ENCODE measurements around the gene PRPF6.
"Not testable (repeated sequence)": the region's sequence is repeated elsewhere in the genome, so short reads cannot be mapped to it uniquely, and the experiment has no call there.

Gene PRPF6

DNA sequence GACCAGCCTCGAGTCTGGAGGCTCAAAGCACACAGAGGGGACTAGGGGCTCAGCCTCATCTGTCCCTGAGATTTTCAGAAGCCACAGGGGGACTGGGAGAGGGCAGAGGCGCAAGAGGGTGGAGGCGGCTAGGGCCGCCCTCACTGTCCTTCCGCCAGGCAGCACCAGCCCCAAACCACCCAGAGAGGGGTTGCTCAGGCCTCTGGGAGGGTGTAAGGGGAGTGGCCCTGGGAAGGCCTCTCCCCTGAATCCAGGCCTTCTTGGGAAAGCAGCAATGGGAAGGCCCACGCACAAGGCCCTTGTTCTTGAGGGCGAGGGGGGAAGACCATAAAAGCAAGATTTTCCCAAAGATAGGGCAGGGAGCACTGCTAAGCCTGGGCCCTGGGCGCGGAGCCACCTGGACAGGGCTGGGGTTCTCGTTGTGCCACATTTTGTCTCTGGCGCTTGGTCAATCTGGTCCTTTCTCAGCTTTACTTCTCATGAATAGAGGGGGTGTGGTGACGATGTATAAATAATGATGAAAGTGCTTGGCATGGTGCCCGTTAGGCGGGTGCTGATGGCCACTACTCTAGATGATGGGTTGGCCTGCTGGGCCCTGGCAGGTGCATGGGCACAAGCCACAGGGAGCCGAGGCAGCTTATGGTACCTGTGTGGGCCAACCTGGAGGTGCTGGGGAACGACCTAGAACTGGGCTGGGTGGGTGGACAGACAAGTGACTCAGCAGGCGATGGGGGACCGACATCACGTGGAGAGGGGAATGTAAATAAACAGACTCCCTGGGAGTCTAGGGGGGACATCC lies 6.3 kb upstream of the PRPF6 start:
- no peak for DNase-seq

DNA sequence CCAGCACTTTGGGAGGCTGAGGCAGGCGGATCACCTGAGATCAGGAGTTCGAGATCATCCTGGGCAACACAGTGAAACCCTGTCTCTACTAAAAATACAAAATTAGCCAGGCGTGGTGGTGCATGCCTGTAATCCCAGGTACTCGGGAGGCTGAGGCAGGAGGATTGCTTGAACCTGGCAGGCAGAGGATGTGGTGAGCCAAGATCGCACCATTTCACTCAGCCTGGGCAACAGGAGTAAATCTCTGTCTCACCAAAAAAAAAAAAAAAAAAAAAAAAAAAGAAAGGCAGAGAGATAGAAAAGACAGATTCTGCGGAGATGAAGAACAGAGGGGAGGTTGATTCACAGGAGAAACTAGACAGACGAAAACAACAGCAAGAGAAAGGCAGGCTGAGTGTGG lies 4.4 kb upstream of the PRPF6 start:
- DNase-seq = not testable (repeated sequence)

DNA sequence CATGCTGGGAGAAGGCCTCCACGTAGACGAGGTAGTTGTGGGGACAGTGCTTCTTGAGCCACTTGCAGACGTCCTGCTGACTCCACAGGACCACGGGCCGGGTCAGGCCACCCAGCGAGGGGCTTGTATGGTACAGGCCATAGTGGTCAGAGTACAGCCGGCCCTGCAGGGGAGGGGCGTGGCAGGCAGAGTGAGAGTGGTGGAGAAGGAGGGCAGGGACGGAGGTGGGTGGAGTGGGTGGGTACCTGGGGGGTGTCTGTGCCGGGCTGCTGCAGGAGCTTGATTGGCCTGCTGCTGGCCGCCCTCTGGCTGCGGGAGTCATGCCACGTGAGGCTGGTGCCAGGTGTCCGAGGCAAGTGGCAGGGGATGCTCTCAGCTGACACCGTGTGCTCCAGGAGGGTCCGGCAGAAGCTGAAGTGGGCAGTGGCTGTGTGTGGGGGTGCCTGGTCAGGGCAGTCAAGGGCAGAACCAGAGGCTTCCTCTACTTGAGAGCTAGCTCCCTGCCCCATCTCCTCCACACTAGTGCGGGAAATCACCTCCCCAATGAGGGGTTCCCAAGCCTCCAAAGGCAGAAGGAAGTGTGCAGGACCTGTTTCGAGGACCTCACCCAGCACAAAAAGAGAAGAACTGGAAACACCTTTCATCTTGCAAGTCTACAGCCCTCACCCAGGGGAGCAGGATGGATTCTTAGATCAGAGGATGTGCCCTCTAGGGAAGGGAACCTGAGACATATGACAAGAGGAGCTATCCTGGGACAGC lies 3.8 kb upstream of the PRPF6 start:
- no peak for DNase-seq

DNA sequence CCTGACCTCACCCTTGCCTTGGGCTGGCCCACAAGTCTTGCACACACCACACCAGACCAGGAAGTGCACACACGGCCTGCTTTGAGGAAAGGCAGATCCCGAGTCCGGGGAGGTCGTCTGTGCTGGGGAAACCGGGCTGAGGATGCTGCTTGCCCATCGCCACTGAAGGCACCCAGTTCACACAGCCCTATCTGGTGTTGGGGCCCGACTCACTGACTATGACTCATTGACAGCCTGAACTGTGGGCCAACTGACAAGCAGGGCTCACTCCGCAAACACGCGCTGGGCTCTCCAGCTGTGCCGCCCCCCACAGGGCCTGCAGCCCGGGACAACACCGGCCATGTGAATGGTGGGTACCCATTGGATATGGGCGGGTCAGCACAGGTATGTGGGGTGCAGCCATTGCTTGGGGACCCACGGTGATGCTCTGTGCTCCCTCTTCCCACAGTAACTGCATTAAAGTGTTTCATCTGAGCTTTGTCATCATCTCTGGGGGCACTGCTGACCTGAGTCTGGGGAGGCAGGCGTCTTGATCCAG lies 3.1 kb upstream of the PRPF6 start:
- DNase-seq = no peak

DNA sequence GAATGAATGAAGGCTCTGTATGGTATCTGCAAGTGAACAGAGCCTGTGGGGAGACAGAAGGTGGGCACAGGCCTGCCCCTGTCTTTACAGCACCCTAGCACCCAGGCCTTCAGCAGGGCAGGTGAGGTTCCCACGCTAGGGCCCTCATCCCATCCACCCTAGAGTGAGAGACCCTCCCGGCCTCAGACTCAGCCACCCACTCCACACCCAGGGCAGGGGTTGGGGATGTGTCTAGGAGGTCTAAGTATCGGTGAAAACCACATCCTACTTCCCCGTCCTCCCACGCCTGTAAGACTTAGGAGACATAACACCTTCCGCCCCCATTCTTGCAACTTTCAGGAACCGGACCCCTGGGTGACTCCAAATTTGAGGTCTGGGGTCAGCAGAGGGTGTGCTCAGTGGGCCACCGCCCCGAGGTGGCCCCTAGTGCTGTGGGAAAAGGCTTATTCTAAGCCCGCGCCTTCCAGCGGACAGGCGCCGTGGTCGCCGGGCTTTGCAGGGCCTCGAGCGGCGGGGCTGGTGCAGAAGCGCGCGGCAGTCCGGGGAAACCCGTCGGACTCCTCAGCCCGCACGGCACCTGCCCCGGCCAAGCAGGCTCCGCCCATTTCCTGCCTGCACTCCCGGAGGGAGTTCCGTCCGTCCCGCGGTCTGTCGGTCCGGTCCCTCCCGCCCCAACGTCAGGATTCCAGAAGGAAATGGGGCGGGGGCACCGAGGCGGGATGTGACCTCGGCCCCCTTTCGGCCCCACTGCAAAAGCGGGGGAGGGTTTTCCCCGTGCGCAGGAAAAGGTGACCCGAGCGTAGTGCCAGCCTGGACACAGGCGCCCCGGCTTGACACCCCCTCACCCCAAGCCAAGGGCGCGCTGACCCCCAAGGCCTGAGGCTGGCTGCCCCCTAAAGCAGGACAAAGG lies 2.4 kb upstream of the PRPF6 start:
- DNase-seq = peak; percentile 51 to 55

DNA sequence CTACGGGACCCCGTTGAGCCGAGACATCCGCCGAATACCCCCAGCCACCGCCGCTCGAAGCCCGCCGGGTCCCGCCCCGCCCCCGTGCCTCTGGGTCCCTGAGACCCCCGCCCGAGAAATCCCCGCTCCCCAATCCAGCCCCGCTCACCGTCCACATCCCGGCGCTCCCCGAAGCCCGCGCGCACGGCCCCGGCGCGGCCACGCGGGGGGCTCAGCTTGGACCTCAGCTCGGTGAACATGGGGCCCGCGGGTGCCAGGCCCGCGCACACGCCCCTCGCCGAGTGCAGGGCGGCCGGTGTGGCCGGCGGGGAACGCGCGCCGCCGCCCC lies 1.7 kb upstream of the PRPF6 start:
- DNase-seq = no peak

DNA sequence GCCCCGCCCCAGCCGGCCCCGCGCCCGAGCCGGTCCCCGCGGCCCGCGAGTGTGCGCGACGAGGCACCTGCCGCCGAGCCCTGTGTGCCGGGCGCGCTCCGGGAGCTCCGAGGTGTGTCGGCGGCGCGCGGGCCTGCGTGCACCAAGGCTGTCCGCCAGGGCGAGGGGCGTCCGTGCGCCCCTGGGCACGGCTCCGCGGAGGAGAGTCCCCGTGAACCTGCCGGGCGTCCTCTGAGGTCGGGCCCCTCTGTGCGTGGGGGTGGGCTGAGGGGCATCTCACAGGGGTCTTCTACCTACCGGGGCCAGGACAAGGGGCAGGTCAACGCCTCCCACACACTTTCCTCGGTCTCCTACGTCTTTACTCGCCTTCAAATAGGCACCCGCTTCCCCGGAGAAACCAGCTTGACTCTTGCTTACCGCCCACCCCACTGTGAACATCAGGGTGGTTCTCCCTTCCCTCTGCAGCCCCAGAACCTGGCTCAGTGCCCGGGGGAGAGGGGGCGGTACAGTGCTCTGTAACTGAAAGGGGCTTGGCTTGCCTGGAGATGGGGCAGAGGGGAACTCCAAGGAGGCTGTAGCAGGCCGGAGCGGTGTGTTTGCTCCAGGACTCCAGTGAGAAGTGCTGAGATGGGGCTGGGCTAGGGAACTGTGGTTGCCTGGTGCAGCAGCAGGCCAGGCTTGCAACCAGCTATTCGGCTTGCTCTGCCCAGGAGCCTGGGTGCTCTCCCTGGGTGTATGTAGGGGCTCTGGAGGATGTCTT lies 1.2 kb upstream of the PRPF6 start, which contains the start of gene SAMD10:
SAMD10 (minus strand) TSS at position 86 of the 760 bp plus-strand sequence. CDS start 175 bp downstream, outside the sequence.
- peak; percentile 42 to 68 for DNase-seq

DNA sequence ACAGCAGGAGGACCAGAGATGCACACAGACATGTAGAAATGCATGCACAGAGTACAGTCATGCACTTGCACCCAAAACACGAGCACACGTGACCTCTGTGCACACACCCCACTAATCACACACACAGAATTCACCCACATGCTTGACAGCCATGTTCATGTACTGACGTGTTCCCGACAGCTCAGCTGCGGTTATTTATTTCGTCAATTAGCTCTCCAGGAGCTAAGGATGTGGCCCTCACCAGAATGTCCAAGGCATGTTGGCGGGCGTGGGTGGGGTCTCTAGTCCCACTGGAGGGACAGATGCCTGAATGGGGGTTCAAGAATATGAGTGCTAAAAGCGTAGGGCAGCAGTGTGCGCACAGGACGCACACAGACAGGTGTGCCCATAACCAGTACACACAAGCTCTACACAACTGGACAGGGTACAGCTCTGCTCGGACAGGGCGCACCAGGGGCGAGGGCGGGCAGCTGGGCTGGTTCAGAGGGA lies 571 bp upstream of the PRPF6 start:
- DNase-seq = no peak

DNA sequence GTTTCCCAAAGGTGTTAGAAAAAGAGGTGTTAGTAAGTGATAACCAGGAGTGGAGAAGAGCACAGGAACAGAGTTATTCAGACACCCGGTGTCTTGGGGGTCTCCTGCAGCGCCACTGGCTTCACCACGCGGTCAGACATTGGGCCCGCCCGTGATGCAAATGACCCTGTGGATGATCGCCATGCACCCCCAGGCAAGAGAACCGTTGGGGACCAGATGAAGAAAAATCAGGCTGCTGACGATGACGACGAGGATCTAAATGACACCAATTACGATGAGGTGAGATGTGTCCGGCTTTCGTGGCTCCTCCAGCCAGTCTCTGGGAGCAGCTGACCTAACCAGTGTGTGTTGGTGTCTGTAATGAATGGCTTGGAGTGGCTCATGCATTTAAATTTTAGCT lies 2.0 kb downstream of the PRPF6 start:
- DNase-seq = no peak

DNA sequence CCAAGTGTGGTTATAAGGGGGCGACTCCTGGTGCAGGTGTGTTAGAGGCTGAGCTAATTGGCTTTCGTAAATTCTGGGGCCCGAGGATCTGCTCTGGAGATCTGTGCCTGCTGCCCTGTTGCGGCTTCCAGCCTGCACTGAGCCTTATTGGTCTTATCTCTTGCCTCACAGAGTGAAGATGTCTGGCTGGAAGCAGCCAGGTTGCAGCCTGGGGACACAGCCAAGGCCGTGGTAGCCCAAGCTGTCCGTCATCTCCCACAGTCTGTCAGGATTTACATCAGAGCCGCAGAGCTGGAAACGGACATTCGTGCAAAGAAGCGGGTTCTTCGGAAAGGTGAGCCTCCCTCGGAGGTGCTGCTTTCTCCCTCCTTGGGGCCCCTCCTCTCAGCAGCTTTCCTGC lies 20.0 kb downstream of the PRPF6 start:
- DNase-seq = no peak

DNA sequence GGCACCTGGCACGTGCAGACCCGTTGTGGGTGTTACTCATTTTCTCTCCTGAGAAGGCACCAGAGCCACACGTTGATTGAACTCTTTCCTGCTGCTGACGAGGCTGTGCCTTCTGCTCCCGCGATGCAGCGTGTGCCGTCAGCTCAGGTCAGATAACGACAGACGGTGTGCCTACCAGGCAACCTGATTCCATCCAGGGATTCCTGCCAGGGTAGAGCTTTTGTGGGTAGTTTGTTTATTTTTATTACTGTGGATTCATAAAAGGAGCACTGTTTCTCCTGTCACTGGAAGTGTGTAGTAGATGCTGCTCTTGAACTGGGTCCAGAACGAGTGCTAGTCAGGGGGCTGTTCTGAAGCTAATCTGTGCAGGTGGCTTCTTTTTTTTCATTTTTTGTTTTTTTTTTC lies 20.7 kb downstream of the PRPF6 start:
- DNase-seq = no peak

DNA sequence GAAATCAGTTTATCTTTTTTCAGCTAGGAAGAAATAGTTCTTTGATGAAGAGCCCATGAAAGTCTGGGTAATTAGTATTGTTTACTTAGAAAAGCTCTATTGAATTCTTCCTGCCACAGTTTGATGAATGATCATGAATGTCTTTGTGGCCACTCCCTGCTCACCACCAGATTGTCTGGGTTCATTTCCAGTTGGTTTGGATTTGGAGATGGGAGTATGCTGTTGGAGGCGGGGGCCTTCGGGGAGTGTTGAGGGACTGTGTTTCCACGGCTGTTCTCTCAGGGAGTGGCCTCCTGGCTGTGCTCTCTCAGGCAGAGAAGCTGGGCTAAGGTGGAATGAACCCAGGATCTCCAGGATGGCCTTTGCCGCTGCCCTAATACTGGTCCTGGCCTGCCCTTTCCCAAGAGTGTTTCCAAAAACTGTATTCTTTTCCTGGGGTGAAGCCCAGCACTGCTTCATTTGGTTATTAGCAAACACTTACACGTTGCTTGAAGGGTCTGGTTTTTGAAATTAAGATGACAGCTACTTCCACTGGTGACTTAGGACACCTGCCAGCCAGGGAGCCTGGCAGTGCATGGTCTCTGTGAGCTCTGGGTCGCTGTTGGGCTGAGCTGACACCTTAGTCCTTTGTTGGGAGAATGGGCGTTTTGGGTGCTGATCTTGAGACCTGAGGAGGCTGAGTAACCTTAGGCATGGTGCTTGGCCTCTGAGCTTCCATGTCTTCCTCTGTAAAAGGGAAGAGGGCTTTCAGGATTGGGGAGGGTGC lies 23.2 kb downstream of the PRPF6 start:
- no peak for DNase-seq

DNA sequence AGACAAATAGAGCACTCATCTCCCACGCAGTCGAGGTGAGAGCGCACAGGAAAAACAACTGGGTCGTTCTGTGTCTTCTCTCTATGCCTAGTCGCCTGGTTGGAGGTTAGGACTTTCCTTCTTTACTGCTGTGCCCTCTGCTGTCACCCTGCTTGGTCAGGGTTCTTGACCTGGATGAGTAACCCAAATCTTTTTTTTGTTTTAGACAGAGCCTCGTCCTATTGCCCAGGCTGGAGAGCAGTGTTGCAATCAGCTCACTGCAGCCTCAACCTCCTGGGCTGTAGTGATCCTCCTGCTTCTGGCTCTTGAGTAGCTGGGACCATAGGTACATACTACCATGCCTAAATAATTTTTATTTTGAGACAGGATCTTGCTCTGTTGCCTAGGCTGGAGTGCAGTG lies 24.5 kb downstream of the PRPF6 start:
- DNase-seq = no peak

DNA sequence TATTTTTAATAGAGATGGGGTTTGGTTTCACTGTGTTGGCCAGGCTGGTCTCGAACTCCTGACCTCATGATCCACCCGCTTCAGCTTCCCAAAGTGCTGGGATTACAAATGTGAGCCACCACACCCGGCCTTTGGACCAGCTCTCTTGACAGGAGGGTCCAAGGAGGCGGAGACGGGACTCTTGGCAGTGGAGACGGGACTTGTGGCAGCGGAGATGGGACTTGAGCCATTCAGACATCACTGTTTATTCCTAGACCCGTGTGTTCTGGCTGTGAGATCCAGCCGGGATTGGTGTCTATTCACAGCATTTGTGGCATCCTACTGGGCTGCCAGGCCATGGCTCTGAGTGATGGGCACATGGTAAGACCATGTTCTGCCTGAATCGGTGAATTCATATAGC lies 25.6 kb downstream of the PRPF6 start:
- no peak for DNase-seq

DNA sequence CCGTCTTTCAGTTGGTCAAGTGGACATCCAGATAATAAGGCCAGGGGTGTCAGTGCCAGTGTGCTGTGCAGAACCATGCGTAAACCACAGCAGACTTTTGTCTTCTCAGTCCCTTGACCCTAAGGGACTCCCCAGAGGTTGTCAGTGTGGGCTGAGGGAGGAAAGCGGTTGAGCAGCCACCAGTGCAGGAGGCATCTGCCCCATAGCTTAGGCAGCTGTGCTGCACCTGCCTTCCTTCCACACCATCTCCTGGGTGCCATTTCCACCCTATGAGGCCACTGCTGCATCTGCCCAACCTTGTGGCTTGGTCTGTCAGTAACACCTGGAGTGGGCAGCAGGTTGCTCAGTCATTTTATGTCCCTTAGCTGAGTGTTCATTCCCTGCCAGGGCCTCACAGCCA lies 26.0 kb downstream of the PRPF6 start:
- DNase-seq = no peak

DNA sequence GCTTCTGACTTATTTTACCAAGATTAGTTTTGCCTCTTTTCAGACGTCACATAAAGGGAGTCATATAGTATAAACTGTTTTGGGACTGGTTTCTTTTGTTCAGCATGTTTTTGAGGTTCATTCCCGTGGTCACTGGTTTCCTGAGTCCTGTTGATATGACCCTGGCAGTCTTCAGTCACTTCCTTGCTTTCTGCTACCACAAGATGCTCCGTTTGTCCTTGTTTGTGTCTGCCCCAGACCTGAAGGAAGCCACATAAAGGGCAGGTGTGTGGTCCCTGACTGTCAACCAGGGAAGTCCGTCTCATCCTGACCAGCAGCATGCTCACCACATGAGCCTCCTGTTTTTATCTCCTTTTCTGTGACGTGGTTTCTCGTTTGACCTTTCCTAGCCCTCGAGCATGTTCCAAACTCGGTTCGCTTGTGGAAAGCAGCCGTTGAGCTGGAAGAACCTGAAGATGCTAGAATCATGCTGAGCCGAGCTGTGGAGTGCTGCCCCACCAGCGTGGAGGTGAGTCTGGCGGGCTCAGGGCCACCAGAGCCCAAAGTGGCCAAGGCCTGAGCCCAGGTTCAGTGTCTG lies 29.0 kb downstream of the PRPF6 start:
- DNase-seq = no peak

DNA sequence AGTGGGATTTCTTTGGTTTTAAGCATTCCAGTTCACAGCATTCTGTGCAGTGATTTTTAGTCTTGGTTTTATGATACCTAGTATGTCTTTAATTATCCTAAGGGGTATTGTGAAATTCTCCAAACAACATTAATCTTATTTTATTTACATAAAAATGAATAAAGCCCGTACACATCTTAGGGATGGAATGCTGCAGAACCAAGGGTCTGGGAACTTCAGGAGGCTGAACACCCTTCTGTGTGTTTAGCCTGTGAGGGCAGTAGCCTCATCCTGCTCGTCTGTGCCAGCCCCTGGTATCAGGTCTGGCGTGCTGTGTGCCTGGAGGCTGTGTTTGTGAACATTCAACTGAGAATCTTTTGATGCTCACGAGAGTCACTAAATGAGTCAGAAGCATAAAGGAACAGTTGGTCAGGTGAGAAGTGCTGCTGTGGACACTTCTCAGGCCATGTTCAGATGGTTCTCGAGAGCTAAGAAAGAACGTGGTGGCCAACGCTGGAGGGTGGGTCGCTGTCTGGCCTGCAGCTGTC lies 29.8 kb downstream of the PRPF6 start:
- no peak for DNase-seq

DNA sequence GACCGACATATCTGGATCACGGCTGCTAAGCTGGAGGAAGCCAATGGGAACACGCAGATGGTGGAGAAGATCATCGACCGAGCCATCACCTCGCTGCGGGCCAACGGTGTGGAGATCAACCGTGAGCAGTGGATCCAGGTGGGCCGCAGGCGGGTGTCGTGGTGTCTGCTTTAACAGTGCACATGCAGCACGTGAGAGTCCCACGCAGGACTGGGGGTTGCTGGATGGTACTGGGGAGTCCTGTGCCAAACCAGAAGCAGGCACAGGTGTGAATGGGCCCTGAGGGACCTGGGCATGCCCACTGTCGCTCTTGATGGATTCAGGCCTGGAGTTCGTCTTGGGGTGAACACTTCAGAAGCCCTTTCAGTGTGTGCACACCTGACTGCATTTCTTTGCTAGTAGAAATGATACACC lies 30.4 kb downstream of the PRPF6 start:
- DNase-seq = no peak

DNA sequence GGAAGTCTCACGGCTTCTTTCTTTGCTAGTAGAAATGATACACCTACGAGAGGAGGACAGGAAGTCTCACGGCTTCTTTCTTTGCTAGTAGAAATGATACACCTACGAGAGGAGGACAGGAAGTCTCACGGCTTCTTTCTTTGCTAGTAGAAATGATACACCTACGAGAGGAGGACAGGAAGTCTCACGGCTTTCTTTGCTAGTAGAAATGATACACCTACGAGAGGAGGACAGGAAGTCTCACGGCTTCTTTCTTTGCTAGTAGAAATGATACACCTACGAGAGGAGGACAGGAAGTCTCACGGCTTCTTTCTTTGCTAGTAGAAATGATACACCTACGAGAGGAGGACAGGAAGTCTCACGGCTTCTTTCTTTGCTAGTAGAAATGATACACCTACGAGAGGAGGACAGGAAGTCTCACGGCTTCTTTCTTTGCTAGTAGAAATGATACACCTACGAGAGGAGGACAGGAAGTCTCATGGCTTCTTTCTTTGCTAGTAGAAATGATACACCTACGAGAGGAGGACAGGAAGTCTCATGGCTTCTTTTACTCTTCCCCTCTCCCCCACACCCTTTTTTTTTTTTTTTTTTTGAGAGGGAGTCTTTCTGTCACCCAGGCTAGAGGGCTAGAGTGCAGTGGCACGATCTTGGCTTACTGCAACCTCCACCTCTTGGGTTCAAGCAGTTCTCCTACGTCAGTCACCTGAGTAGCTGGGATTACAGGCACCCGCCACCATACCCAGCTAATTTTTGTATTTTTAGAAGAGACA lies 31.6 kb downstream of the PRPF6 start:
- DNase-seq = not testable (repeated sequence)

DNA sequence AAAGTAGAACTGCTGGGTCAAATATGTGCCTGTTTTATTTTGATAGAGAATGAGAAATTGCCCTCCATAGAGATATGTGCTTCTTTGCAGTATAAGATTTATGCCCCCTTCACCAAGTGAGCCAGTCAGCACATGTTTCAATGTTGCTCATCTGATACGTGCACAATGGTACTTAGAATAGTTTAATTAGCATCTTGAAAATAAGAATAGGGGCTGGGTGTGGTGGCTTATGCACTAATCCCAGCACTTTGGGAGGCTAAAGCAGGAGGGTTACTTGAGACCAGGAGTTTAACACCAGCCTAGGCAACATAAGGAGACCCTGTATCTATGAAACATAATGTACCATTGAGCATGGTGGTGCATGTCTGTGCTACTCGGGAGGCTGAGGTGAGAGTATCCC lies 34.7 kb downstream of the PRPF6 start:
- DNase-seq = no peak
